22Rv1 (cell line): ENCODE results near the gene SDK1.

Experiments
- H3K27ac ChIP-seq: fragments of 450-650 bp; 2 replicates; pipeline ENCODE4 v1.5.1; 2017
- ZFX ChIP-seq: fragments of 450-650 bp; IDR thresholded peaks from 2 replicates; pipeline ENCODE4 v1.6.1; 2017; ENCODE audit warnings: antibody characterized with exemption, borderline replicate concordance
- TF ChIP-seq, protein P1 (sequence below): fragments of 450-650 bp; IDR thresholded peaks from 2 replicates; pipeline ENCODE4 v1.5.1; 2017; ENCODE audit warnings: mild to moderate bottlenecking

SDK1 gene

DNA sequence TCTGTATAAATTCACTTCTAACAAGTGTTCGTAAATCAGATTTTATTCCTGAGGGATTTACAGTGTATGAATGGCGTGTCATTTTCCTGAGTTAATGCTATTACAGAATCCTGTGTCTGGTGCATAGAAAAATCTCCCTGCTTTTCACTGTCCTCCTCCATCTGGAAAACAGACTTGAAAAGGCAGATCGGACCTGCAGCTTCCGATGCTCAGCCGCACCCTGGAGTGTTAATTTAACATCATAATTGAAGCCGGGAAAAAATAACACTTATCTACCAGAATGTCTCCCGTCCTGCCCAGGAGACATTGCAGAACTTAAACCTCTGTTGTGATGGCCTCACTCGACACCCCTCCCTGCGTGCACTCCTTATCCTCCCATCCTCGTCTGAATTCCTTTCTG, 939.0 kb downstream of the SDK1 start:
- TF ChIP-seq, protein P1, sequence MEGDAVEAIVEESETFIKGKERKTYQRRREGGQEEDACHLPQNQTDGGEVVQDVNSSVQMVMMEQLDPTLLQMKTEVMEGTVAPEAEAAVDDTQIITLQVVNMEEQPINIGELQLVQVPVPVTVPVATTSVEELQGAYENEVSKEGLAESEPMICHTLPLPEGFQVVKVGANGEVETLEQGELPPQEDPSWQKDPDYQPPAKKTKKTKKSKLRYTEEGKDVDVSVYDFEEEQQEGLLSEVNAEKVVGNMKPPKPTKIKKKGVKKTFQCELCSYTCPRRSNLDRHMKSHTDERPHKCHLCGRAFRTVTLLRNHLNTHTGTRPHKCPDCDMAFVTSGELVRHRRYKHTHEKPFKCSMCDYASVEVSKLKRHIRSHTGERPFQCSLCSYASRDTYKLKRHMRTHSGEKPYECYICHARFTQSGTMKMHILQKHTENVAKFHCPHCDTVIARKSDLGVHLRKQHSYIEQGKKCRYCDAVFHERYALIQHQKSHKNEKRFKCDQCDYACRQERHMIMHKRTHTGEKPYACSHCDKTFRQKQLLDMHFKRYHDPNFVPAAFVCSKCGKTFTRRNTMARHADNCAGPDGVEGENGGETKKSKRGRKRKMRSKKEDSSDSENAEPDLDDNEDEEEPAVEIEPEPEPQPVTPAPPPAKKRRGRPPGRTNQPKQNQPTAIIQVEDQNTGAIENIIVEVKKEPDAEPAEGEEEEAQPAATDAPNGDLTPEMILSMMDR = no peak
- no peak for TF ChIP-seq ZFX
- H3K27ac ChIP-seq = no peak overlapping the region

DNA sequence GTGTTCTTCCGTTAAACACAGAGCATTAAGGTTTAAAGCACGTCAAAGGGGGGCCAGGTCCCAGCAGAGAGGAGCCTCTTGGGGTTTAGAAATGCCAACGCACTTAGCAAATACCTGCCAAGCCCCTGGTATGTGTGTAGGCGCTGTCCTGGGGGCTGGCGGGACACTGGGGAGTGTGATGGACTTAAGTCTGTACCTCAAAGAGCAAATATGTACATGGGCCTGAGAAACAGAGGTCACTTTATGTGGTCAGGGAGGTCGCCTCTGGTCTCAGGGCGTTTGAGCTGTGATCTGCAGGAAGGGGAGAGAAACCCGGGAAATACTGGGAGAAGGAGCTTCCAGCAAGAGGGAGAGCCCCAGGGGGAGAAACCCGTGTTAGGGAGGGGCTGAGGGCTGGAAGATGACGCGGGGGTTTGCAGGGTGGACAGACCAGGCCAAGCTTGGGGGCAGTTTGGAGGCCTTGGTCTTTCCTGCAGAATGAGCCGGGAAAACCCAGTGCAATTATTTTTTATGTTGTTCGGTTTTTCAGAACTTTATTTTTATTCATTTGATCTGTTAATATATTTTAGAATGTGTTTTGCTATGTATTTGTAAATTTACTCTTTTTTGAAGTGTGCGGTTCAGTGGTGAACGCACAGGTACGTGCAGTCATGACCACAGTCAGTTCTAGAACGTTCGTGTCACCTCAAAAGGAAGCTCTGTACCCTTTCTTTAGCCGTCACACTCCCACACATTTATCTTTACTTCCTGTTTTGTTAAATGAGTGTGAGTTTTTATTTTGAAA, 939.7 kb downstream of the SDK1 start:
- H3K27ac ChIP-seq = no peak overlapping the region
- TF ChIP-seq ZFX = no peak
- TF ChIP-seq, protein P1 = no peak

DNA sequence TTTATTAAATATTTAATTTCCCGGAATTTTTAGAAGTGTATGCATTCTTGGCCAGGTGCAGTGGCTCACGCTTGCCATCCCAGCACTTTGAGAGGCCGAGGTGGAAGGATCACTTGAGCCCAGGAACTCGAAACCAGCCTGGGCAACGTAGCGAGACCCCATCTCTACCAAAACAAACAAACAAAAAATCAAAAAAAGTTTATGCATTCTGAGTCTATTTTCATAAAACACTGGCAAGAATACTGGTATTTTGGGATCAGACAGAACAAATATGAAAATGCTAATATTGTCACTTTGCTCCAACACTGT, 940.2 kb downstream of the SDK1 start:
- TF ChIP-seq, protein P1 = no peak
- TF ChIP-seq ZFX = no peak
- H3K27ac ChIP-seq = no peak overlapping the region

DNA sequence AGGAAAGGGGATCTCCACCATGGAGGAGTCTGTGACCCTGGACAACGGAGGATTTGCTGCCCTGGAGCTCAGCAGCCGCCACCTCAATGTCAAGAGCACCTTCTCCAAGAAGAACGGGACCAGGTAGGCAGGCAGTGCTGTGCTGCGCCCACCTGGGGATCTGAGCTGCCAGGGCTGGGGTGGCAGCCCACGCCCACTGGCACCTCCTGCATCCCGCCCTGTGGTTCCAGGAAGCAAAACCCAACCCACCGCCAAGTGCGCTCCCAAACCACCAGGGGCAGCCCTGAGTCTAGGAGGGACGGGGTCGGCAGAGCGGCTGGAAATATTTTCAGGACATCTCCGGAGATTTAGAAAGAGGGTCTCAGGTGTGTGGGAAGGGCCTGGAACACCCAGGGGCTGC, 940.7 kb downstream of the SDK1 start:
- H3K27ac ChIP-seq = no peak overlapping the region
- TF ChIP-seq, protein P1 = peak; percentile 42
- no peak for TF ChIP-seq ZFX

DNA sequence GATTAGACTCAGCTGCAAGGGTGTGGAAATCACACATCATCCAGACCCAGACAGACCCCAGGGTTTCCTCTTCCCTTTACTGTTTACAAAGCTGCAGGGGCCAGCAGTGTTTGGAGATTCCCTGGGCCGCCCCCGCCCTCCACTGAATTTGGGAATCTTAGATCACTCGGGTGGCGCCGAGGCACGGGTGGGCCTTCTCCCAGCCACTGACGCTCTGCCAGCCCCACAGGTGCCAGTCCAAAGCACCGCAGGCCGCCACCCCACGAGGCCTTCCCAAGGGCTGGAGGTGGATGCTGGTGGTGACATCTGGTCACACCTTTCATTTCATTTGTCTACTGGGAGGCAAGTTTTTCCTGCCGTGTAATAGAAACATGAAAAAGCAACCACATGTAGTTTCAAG, 941.7 kb downstream of the SDK1 start:
- no peak for TF ChIP-seq ZFX
- no peak overlapping the region for H3K27ac ChIP-seq

DNA sequence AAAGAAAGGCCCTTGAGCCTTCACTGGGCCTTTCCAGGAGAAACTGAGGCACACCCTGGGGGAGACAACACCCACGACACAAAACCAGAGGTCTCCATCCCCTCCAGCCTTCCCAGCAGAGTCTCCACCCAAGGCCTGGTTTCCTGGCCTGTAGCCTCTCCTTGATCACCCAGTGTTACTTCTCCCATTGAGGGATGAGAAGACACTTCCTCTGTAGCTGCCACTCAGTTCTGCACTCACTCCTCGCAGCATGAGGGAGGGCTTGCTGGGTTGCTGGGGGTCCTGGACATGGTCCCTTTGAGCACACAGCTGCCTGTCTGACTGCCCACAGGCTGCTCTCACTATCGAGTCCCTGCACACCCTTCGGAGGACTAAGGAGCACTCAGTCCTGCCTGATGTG, 943.0 kb downstream of the SDK1 start:
- TF ChIP-seq, protein P1 = no peak
- no peak for TF ChIP-seq ZFX
- H3K27ac ChIP-seq = no peak overlapping the region

DNA sequence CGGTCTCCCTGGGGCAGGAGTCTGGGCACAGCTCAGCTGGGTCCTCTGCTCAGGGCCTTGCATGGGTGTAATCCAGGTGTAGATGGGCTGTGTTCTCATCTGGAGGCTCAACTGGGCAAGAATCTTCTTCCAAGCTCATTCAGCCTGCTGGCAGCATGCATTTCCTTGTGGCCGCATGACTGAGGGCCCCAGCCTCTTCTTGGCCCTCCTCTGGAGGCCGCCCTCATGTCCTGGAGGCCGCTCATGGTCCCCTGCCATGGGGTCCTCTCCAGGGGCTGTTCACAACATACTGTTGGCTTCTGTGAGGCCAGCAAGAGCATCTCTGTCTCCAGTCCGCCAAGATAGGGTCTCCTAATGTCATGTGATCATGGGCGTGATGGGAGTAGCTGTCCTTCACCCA, 943.6 kb downstream of the SDK1 start:
- TF ChIP-seq ZFX = no peak
- TF ChIP-seq, protein P1 = no peak
- H3K27ac ChIP-seq = no peak overlapping the region
